SW480 (cell line): ENCODE data around the gene DNM1.

Experiments
- DNase-seq: peaks from one replicate; pipeline ENCODE4 v3.0.0-alpha.2; 2016; ENCODE audit warnings: low spot score

The DNM1 gene

GRCh38 chr9:128250839-128251731 is 47.9 kb downstream of the DNM1 start:
- DNase-seq, result no peak

GRCh38 chr9:128251732-128252100 is 48.5 kb downstream of the DNM1 start:
- no peak for DNase-seq

GRCh38 chr9:128252317-128253139 is 49.3 kb downstream of the DNM1 start:
- no peak for DNase-seq

GRCh38 chr9:128253140-128253990 is 50.2 kb downstream of the DNM1 start:
- DNase-seq, result no peak

GRCh38 chr9:128253991-128254346 is 50.8 kb downstream of the DNM1 start:
- no peak for DNase-seq

- DNase-seq, result no peak
These were observed 51.2 kb downstream of the DNM1 start for GRCh38 chr9:128254362-128254761.

GRCh38 chr9:128254855-128255759 is 51.9 kb downstream of the DNM1 start:
- DNase-seq, result peak; percentile 49

GRCh38 chr9:128257086-128257825 is 54.1 kb downstream of the DNM1 start:
- DNase-seq, result no peak

- no peak for DNase-seq
These were observed 54.7 kb downstream of the DNM1 start for GRCh38 chr9:128257907-128258306.

- DNase-seq, result no peak
These were observed 55.1 kb downstream of the DNM1 start for GRCh38 chr9:128258326-128258725.

GRCh38 chr9:128259156-128259555 is 56.0 kb downstream of the DNM1 start:
- no peak for DNase-seq

- DNase-seq, result no peak
These were observed 57.2 kb downstream of the DNM1 start for GRCh38 chr9:128260340-128260739.

- DNase-seq, result no peak
These were observed 59.5 kb downstream of the DNM1 start for GRCh38 chr9:128262687-128263086.

- DNase-seq, result no peak
These were observed 62.2 kb downstream of the DNM1 start for GRCh38 chr9:128265348-128265847.

GRCh38 chr9:128266868-128267590 is 63.9 kb downstream of the DNM1 start:
- DNase-seq, result no peak

GRCh38 chr9:128271112-128271511 is 67.9 kb downstream of the DNM1 start:
- no peak for DNase-seq

- DNase-seq, result no peak
These were observed 68.3 kb downstream of the DNM1 start for GRCh38 chr9:128271512-128271911.

- DNase-seq, result no peak
These were observed 71.1 kb downstream of the DNM1 start for GRCh38 chr9:128274245-128274644.

- DNase-seq, result peak; percentile 29
These were observed 72.2 kb downstream of the DNM1 start, which contains the start of gene GOLGA2 for GRCh38 chr9:128275198-128276007. Gene GOLGA2 (minus strand): TSS chr9:128276007. CDS start chr9:128275976, 31 bp downstream.
